Endometrium (tissue), 2 donors: ENCODE data around the gene TSSK6.

ENCODE experiments used
- FAIRE-seq: peaks from 2 replicates; lab custom pipeline; 2012; peaks lifted over from hg19 to GRCh38; lab: Jason Lieb, UNC
- donor health status: control.
- donor health status: control.

The TSSK6 gene

DNA sequence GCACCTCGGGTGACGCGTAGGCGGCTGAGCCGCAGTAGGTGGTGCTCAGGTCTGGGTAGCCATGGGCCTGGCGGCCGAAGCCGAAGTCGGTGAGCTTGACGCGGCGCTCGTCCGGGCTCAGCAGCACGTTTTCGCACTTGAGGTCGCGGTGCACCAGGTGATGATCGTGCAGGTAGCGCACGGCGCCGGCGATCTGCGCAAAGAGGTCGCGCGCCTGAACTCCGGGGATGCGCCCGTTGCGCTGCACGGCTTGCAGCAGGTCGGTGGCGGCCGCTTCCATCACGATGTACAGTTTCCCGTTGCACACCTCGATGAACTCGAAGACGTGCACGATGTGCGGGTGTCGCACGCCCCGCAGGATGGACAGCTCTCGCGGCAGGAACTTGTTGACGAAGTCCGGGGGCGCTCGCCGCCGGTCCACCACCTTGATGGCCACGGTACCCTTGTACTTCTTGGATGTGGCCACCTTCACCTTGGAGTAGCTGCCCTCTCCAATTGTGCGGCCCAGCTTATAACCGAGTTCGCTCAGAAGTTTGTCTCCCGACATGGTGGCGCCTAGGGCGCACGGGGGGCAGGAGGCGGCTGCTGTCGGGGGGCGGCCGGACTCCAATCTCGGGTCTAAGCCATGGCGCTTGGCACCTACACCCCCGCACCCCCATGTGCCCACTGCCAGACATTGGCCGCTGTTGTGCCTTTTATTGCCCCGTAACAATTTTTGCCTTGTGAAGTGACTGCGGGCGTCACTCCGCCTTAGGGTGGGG, at the start of gene TSSK6:
TSS of gene TSSK6 (minus strand) at position 668 of the 761 bp plus-strand sequence. CDS start at position 547, 121 bp downstream.
- FAIRE-seq, result no peak

GRCh38 chr19:19563348-19563848, 48.0 kb upstream of the TSSK6 start:
- FAIRE-seq, result no peak

DNA sequence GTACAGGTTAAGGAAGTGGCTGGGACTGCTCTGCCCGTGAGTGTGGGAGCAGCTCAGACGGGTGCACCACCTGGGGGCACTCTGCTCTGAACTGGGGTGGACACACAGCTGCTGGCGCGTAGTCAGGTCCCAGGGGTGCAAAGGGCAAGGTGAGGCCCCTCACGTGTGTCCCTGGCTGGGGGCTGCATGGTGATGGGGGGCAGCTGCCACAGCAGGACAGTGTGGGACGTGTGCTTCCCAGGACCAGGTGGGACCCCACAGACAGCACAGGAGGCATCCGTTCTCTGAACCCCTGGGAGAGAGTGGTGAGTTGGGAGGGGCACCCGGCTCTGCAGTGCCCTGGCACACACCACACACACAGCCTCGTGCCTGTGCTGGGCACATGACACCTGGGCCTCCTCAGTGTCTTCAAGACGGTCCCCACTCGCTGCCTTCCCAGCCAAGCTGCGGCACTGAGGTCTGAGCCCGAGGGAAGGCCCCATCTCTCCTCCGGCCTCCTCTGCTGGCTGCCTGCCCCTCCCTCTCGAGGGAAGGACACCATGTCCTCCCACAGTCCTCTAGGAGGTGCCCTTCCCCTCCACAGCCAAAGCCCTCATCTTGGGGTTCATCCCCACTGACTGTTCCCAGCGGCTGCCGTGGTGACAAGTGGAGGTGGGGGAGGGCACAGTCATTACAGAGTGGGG, 47.5 kb upstream of the TSSK6 start:
- no peak for FAIRE-seq

GRCh38 chr19:19561946-19562664, 46.8 kb upstream of the TSSK6 start:
- no peak for FAIRE-seq

- no peak for FAIRE-seq
These were observed 44.6 kb upstream of the TSSK6 start for GRCh38 chr19:19559931-19560330.

DNA sequence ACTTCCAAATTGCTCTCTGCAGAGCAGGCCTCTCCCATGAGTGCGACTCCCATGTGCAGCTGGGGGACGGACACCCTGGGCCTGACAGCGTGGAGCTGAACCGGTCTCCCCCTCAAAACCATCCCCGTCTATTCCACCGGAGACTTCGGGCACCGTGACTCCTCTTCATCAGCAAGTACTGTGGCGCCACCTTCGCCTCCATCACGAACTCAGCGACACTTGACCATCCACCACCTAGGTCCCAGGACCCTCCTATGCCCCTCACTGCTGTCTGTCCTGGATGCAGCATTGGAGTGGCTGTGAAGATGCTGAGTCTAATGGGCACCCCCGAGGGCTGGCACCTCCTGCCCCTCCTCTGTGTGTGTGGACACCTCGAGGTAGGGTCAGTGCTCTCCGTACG, 43.3 kb upstream of the TSSK6 start:
- FAIRE-seq, result no peak

DNA sequence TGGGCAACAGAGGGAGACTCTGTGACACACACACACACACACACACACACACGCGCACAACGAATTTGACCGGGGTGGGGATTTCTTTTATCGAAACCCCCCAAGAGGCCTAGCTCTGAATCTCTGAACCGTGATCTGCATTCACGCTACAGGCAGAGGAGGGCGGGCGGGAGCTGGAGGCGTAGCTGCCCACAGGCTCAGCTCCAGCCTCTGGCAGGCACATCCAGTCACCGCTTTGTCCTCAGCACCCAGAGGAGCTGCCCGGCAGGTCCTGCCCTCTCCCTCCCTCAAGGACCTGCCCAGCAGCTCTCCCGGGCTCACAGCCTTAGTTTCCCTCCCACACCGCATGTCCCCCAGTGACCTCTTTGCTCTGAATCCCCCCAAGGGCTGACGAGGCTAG, 42.7 kb upstream of the TSSK6 start:
- FAIRE-seq, result no peak

DNA sequence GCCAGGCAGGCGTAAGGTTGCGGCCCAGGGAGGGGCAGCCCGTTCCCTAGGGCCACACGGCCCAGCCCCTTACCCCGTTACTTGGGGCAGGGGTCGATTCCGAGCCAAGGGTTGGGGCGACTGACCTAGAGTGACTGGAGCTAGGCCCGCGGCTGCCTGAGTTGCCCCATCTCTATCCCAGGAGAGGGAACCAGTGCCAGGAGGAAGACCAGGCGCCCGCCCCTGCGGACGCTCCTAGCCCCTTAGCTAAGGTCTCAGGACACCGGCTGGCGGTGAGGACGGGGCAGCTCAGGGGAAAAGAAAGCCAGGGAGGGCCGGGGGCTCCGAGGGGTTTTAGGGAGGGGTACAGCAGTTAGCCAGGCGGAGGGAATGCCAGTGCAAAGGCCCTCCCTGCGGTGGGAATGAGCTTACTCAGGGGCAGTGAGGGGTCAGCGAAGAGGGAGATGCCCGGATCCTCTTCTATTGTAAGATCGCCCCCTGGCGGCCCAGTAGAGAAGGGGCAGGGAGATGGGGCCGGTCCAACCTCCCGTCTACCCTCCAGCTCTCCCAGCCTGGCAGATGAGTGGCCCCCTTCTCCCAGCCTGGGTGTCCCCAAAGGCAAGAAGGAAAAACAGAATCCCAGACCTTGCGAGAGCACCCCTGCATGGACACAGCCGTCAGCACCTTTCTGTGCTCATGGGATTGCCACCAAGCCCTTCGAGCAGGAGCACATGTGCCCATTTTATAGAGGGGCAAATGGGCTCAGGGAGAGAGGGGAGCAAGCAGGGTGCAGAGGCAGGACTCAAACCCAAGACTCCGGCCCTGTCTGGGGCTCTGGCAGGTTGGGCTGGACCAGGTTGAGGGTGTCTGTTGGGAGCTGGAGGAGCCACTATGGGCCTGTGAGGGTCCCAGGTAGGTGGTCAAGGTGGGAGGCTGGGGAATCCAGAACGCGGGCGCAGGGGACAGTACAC, 39.0 kb upstream of the TSSK6 start:
- no peak for FAIRE-seq

DNA sequence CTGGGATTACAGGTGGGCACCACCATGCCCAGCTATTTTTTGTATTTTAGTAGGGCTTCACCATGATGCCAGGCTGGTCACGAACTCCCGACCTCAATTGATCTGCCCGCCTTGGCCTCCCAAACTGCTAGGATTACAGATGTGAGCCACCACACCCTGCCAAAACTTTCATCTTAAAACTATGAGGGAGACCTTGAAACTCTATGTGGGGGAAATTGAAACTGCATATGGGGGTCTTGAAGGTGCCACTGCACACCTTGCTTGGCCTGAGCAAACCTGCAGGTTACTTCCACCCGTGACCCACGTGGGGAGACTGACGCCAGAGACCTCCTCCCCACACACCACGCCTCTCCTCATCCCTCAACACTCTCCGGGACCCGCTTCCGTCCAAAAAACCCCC, 38.3 kb upstream of the TSSK6 start:
- no peak for FAIRE-seq

DNA sequence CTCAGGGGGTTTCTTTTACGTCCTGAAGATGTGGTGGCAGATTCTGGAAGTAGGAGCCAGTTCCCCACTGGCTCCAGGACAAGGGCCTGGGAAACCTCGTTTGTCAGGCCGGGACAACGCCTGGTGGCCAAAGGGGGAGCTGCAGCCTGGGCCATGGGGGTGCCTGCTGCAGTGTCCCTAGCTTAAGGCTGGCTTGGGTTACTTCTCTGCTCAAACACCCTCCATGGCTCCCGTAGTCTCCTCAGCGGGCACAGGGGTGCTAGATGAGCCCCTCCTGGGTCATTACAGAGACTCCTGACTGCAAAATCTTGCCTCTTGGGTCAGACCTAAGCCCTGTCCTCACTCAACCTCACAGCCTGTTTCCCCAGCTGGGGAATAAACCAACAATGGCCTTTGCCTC, 37.5 kb upstream of the TSSK6 start:
- FAIRE-seq, result no peak

DNA sequence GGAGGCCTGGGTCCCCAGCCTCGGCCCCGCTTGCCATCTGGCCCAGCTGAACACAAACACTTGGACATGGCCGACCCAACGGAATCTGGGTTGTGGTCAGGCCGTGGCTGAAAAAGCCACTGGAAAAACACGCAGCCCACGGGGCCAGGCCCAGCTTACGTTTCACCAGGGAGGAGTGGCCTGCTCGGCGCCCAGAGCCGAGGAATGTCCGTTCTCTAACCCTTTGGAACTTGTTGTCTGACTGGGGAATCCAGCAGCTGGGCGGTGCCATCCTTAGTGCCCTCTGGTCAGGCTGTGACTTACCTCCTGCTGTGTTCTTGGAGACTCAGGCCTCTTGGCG, 36.5 kb upstream of the TSSK6 start:
- no peak for FAIRE-seq

- no peak for FAIRE-seq
These were observed 35.9 kb upstream of the TSSK6 start for GRCh38 chr19:19550972-19551852.

- no peak for FAIRE-seq
These were observed 35.2 kb upstream of the TSSK6 start for GRCh38 chr19:19550485-19550929.

DNA sequence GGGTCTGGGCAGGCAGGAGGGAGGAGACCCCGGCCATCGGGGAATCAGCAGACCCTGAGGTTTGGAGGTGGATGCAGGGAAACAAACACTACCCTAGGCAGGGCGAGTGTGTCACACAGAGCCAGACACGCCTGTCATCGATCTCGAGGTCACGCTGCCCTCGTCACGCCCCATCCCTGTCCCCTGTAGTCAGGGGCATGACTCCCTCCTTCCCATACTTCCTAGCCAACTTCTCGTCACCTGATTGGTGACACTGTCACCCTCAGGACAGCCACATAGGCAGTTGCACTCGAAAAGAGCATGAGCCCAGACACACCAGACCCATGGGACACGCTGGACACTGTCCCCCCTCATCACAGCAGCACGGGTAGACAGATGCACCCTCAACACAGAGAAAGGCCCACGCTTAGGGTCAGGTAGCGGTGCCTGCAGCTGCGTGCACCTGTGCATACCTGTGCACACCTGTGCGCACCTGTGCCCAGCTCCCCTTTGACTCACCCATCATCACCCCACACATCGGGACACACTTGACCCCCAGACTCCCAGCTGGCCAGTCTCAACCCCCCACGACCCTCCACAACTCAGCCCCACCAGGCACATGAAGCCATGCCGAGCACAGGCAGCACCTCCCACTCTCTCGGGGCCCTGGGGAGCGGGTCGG, 34.6 kb upstream of the TSSK6 start:
- no peak for FAIRE-seq

DNA sequence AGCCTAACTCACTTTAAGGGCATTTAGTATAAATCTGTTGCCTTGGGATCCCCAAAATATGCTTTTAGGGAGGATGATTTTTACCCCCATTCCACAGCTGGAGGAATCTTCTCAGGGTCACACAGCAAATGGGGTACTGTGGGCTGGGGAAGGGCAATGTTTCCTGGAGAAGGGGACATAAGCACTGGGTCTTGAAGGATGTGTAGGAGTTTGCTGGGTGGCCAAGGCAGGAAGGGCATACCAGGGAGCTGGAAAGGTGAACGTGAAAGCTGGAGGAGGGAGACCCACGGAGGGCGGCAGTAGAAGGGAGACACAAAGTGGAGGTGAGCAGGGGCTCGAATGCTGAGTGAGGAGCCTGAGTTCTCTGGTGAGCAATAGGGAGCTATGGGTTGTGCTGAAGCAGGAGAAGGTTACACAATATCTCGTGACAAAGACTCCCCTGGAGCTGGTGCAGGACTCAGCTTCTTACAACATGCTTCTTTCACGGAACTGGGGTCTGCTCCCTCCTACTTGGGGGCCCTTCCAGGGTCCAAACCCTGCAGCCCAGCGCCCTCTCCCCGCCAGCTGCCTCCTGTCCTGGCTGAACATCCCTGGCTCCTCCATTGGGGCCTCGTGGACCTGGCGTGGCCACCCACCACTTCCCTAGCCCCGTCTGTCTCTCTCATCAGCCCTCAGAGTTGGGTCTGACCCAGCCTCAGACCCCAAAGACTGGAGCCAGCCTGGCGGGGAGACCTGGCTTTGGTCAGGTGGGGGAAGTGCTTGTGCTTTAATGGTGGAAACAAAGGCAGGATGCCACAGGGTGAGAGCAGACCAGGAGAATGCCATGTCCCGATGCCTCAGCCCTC, 33.8 kb upstream of the TSSK6 start:
- no peak for FAIRE-seq

DNA sequence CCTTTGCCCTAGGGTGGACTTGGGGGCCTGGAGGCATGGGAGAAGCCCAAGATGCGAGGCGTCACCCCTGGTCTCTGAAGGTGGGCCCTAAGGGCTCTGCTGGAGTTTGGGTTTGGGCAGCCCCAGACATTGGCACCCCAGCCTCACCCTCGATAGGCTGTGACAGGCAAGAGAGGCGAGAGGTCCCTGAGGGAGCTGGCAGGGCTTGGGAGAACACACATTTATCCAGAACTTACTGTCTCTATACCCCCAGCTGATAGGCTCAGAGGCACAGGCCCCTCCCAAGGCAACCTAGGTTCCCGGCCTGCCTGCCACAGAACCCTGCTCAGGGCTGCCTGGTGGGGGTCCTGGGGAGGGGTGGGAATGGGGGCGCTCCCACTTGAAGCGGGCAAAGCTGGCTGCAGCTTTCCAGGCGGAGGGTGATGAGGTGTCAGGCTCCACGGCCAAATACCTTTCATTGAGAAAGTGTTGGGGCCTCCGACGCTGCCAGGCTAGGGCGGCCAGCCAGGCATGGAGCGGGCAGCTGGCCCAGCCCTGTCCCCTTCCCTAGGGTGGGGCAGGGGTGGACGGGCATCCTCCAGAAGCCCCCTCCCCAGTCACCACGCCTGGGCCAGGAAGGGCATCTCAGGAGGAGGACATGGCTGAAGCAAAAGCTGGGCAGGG, 32.5 kb upstream of the TSSK6 start:
- no peak for FAIRE-seq

GRCh38 chr19:19546751-19547162, 31.4 kb upstream of the TSSK6 start:
- FAIRE-seq, result no peak

DNA sequence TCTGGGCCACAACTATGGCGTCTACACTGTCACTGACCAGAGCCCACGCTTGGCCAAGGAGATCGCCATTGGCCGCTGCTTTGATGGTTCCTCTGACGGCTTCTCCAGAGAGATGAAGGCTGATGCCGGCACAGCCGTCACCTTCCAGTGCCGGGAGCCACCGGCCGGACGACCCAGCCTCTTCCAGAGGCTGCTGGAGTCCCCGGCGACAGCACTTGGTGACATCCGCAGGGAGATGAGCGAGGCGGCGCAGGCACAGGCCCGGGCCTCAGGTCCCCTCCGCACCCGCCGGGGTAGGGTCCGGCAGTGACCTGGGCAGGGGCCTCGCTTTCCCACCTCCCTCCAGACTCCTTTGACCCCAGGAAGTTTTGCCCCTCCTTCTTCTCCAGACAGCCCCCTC, 30.4 kb upstream of the TSSK6 start:
- FAIRE-seq, result no peak
